ENCODE measurements around the gene TRIM63. TPM values are rescaled to one million over a fixed set of nuclear protein-coding genes. Genes with fewer than 3 reads are reported as not detected.

The TRIM63 gene
- total RNA-seq, 1 donor from 2014 or later = not detected

DNA sequence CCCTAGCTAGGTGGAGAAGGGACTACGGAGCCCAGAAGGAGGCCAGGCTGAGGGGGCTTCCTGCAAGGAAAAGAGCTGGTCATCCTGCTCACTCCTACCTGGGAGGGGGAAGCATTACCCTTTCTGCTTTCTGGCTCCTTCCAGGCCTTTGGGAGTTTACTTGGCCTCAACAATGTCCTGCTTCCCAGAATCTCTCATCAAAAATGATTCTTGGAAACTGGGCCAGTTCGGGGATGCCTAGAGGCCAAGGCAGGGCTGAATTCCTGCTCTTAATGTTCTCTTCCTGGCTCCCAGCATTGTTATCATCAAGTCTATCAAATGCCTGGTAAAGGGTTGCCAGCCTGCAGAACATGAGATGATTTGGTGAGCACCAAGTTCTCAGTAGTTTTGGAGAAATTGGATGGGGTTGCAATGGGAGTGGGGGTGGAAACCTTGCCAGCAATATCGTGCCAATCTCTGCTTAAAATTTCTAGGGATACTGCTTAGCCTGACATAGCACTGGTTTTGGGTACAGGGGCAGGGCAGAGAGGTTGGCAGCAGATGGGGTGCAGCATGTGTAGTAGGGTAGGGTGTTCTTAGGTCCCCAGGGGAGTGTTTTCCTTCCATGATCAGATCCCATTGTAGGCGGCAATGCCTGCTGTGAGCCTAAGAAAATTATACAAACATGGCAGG is 61.9 kb downstream of the TRIM63 start:
- Histone ChIP-seq H3K4me3 (ENCODE audit: low read depth, low read length) (no peak overlapping the region), H3K27me3 (ENCODE audit: control insufficient read depth, insufficient read depth, low read length) (no peaks in the 10 kb centered on the region), H3K36me3 (ENCODE audit: control insufficient read depth, insufficient read depth, low read length) (no peaks in the 10 kb centered on the region)
- TF ChIP-seq, protein P1, sequence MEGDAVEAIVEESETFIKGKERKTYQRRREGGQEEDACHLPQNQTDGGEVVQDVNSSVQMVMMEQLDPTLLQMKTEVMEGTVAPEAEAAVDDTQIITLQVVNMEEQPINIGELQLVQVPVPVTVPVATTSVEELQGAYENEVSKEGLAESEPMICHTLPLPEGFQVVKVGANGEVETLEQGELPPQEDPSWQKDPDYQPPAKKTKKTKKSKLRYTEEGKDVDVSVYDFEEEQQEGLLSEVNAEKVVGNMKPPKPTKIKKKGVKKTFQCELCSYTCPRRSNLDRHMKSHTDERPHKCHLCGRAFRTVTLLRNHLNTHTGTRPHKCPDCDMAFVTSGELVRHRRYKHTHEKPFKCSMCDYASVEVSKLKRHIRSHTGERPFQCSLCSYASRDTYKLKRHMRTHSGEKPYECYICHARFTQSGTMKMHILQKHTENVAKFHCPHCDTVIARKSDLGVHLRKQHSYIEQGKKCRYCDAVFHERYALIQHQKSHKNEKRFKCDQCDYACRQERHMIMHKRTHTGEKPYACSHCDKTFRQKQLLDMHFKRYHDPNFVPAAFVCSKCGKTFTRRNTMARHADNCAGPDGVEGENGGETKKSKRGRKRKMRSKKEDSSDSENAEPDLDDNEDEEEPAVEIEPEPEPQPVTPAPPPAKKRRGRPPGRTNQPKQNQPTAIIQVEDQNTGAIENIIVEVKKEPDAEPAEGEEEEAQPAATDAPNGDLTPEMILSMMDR (IDR thresholded peaks at IDR 0.05; ENCODE audit: insufficient read depth, low read length, severe bottlenecking) = no peak
- FAIRE-seq (no peak), DNase-seq (ENCODE audit: low read depth) (no peak)

DNA sequence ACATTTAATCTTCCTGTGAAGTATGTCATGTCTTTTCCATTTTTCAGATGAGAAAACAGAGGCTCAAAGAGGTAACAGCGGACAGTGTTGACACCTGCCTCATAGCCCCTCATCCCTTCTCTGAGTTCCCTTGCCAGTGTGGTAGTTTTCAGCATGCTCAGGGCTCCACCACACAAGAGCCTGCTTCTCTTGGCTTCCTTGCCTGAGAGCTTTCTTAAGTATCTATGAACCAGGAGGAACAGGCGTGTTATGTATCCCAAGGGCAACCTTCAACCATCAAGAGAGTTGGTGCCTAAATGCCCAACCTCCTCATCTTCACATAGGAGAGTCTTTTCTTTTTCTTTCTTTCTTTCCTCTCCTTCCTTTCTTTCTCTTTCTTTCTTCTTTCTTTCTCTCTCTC is 63.7 kb downstream of the TRIM63 start:
- FAIRE-seq (no peak), DNase-seq (ENCODE audit: low read depth) (no peak)
- H3K4me3 ChIP-seq (ENCODE audit: low read depth, low read length) = no peak overlapping the region
- TF ChIP-seq, protein P1 (IDR thresholded peaks at IDR 0.05; ENCODE audit: insufficient read depth, low read length, severe bottlenecking) = no peak
- H3K27me3 ChIP-seq (ENCODE audit: control insufficient read depth, insufficient read depth, low read length) = no peaks in the 10 kb centered on the region
- H3K36me3 ChIP-seq (ENCODE audit: control insufficient read depth, insufficient read depth, low read length) = no peaks in the 10 kb centered on the region

DNA sequence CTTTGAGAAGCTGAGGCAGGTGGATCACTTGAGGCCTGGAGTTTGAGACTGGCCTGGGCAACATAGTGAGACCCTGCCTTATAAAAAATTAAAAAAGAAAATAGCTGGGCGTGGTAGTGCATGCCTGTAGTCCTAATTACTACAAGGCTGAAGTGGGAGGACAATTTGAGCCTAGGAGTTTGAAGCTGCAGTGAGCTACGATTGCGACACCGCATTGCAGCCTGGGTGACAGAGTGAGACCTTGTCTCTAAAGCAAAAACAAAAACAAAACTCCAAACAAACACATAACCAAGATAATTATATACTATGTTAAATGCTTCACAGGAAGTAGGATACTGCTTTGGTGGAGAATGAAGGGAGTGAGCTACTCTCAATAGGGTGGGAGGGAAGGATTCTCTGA is 64.2 kb downstream of the TRIM63 start:
- DNase-seq (ENCODE audit: low read depth) = no peak
- TF ChIP-seq, protein P1 (IDR thresholded peaks at IDR 0.05; ENCODE audit: insufficient read depth, low read length, severe bottlenecking) = no peak
- Histone ChIP-seq H3K27me3 (ENCODE audit: control insufficient read depth, insufficient read depth, low read length) (no peaks in the 10 kb centered on the region), H3K4me3 (ENCODE audit: low read depth, low read length) (no peak overlapping the region), H3K36me3 (ENCODE audit: control insufficient read depth, insufficient read depth, low read length) (no peaks in the 10 kb centered on the region)
- no peak for FAIRE-seq

Other genes starting within 250 kb of the TRIM63 start
- gene MTFR1L, start 247.7 kb downstream of the TRIM63 start, total RNA-seq = 15.0 and 22.0 TPM in 2 replicates
- 2.4 TPM in 2 replicates for gene AUNIP, start 208.2 kb downstream of the TRIM63 start, total RNA-seq
- 12.6 and 20.7 TPM in 2 replicates for gene PAQR7, start 191.9 kb downstream of the TRIM63 start, total RNA-seq
- gene STMN1, start 161.2 kb downstream of the TRIM63 start, total RNA-seq = 15.8 and 19.5 TPM in 2 replicates
- 11.3 and 20.7 TPM in 2 replicates for gene PAFAH2, start 69.6 kb downstream of the TRIM63 start, total RNA-seq
- gene EXTL1, start 45.9 kb downstream of the TRIM63 start, total RNA-seq = not detected in 2 replicates
- 0.13 TPM in 1 of 2 replicates, not detected in the other for gene SLC30A2, start 21.5 kb downstream of the TRIM63 start, total RNA-seq
- 8.4 and 8.7 TPM in 2 replicates for gene PDIK1L, start 44.2 kb upstream of the TRIM63 start, total RNA-seq
- gene FAM110D, start 91.4 kb upstream of the TRIM63 start, total RNA-seq = not detected in 2 replicates
- not detected in 2 replicates for gene C1orf232, start 101.3 kb upstream of the TRIM63 start, total RNA-seq
- 53.0 and 66.9 TPM in 2 replicates for gene ZNF593, start 102.3 kb upstream of the TRIM63 start, total RNA-seq
- gene ZNF593OS, start 104.2 kb upstream of the TRIM63 start, total RNA-seq = not detected in 2 replicates
- gene CNKSR1, start 109.9 kb upstream of the TRIM63 start, total RNA-seq = 11.8 and 15.8 TPM in 2 replicates
- gene CATSPER4, start 123.0 kb upstream of the TRIM63 start, total RNA-seq = under 0.01 TPM in 2 replicates
- 8.1 and 8.4 TPM in 2 replicates for gene CEP85, start 166.6 kb upstream of the TRIM63 start, total RNA-seq
- gene SH3BGRL3, start 212.5 kb upstream of the TRIM63 start, total RNA-seq = 14.5 and 28.7 TPM in 2 replicates
- 2.6 and 3.1 TPM in 2 replicates for gene UBXN11, start 239.0 kb upstream of the TRIM63 start, total RNA-seq